HEK293 (cell line): Measurements from ENCODE around the gene TTC13.

ENCODE experiments used
- BCL11A ChIP-seq: fragments of 450-650 bp; formaldehyde crosslinking; IDR thresholded peaks from 2 replicates; pipeline ENCODE4 v1.5.1; 2016; ENCODE audit warnings: low read depth, missing biosample characterization, missing genetic modification characterization
- HOXD13 ChIP-seq: sonication (generic); formaldehyde crosslinking; IDR thresholded peaks from 2 replicates; pipeline ENCODE4 v1.8.0; 2022; ENCODE audit warnings: missing genetic modification reagents, borderline replicate concordance
- KLF10 ChIP-seq: fragments of 450-650 bp; IDR thresholded peaks from 2 replicates; pipeline ENCODE4 v1.5.1; 2018; ENCODE audit warnings: missing biosample characterization, mild to moderate bottlenecking, missing genetic modification characterization
- MEIS1 ChIP-seq: sonication (generic); formaldehyde crosslinking; IDR thresholded peaks from 2 replicates; pipeline ENCODE4 v1.8.1; 2022; ENCODE audit warnings: missing genetic modification reagents, mild to moderate bottlenecking, borderline replicate concordance
- RBAK ChIP-seq: fragments of 450-650 bp; formaldehyde crosslinking; IDR thresholded peaks from 2 replicates; pipeline ENCODE4 v1.5.1; 2016; ENCODE audit warnings: missing biosample characterization, missing genetic modification characterization
- TSHZ1 ChIP-seq: fragments of 450-650 bp; formaldehyde crosslinking; IDR thresholded peaks from 2 replicates; pipeline ENCODE4 v1.5.1; 2016; ENCODE audit warnings: missing biosample characterization, missing genetic modification characterization, borderline replicate concordance
- ZBTB10 ChIP-seq: fragments of 450-650 bp; formaldehyde crosslinking; IDR thresholded peaks from 2 replicates; pipeline ENCODE4 v1.5.1; 2016; ENCODE audit warnings: missing biosample characterization, missing genetic modification characterization
- ZBTB26 ChIP-seq: fragments of 450-650 bp; formaldehyde crosslinking; optimal IDR thresholded peaks from 2 replicates; pipeline ENCODE3; 2016; ENCODE audit warnings: missing biosample characterization, mild to moderate bottlenecking, missing genetic modification characterization
- ZBTB44 ChIP-seq: fragments of 450-650 bp; IDR thresholded peaks from 2 replicates; pipeline ENCODE4 v1.5.1; 2018; ENCODE audit warnings: missing biosample characterization, mild to moderate bottlenecking, missing genetic modification characterization
- ZFP3 ChIP-seq: fragments of 450-650 bp; formaldehyde crosslinking; IDR thresholded peaks from 2 replicates; pipeline ENCODE4 v1.5.1; 2016; ENCODE audit warnings: low read depth, missing biosample characterization, missing genetic modification characterization
- ZIC2 ChIP-seq: fragments of 450-650 bp; formaldehyde crosslinking; IDR thresholded peaks from 2 replicates; pipeline ENCODE4 v1.5.1; 2016; ENCODE audit warnings: missing biosample characterization, missing genetic modification characterization
- ZNF121 ChIP-seq: fragments of 450-650 bp; formaldehyde crosslinking; IDR thresholded peaks from 2 replicates; pipeline ENCODE4 v1.5.1; 2016; ENCODE audit warnings: missing biosample characterization, missing genetic modification characterization
- ZNF155 ChIP-seq: fragments of 450-650 bp; formaldehyde crosslinking; IDR thresholded peaks from 2 replicates; pipeline ENCODE4 v1.5.1; 2016; ENCODE audit warnings: missing biosample characterization, missing genetic modification characterization
- ZNF175 ChIP-seq: fragments of 450-650 bp; formaldehyde crosslinking; IDR thresholded peaks from 2 replicates; pipeline ENCODE4 v1.5.1; 2016; ENCODE audit warnings: missing biosample characterization, missing genetic modification characterization
- ZNF202 ChIP-seq: fragments of 450-650 bp; formaldehyde crosslinking; IDR thresholded peaks from 2 replicates; pipeline ENCODE4 v1.5.1; 2016; ENCODE audit warnings: missing biosample characterization, missing genetic modification characterization, borderline replicate concordance
- ZNF239 ChIP-seq: fragments of 450-650 bp; formaldehyde crosslinking; IDR thresholded peaks from 2 replicates; pipeline ENCODE4 v1.5.1; 2016; ENCODE audit warnings: missing biosample characterization, missing genetic modification characterization
- ZNF404 ChIP-seq: fragments of 450-650 bp; formaldehyde crosslinking; IDR thresholded peaks from 2 replicates; pipeline ENCODE4 v1.5.1; 2017; ENCODE audit warnings: missing biosample characterization, missing genetic modification characterization
- ZNF449 ChIP-seq: fragments of 450-650 bp; formaldehyde crosslinking; IDR thresholded peaks from 2 replicates; pipeline ENCODE4 v1.5.1; 2017; ENCODE audit warnings: missing biosample characterization, mild to moderate bottlenecking, missing genetic modification characterization, moderate library complexity
- ZNF473 ChIP-seq: fragments of 450-650 bp; formaldehyde crosslinking; IDR thresholded peaks from 2 replicates; pipeline ENCODE4 v1.5.1; 2017; ENCODE audit warnings: missing biosample characterization, missing genetic modification characterization
- ZNF513 ChIP-seq: fragments of 450-650 bp; IDR thresholded peaks from 2 replicates; pipeline ENCODE4 v1.5.1; 2018; ENCODE audit warnings: missing biosample characterization, missing genetic modification characterization
- ZNF529 ChIP-seq: fragments of 450-650 bp; formaldehyde crosslinking; IDR thresholded peaks from 2 replicates; pipeline ENCODE4 v1.5.1; 2017; ENCODE audit warnings: missing genetic modification characterization, missing biosample characterization; ENCODE audit not compliant: insufficient replicate concordance
- ZNF626 ChIP-seq: fragments of 450-650 bp; sonication (Bioruptor Pico); formaldehyde crosslinking; IDR thresholded peaks from 2 replicates; pipeline ENCODE4 v1.5.1; 2018; ENCODE audit warnings: missing biosample characterization, missing genetic modification characterization, inconsistent platforms
- ZNF707 ChIP-seq: fragments of 450-650 bp; formaldehyde crosslinking; IDR thresholded peaks from 2 replicates; pipeline ENCODE4 v1.5.1; 2016; ENCODE audit warnings: missing biosample characterization, missing genetic modification characterization
- ZSCAN16 ChIP-seq: fragments of 450-650 bp; formaldehyde crosslinking; IDR thresholded peaks from 2 replicates; pipeline ENCODE4 v1.5.1; 2016; ENCODE audit warnings: missing biosample characterization, missing genetic modification characterization

The TTC13 gene

GRCh38 chr1:230978491-230979388 is at the start of gene TTC13, which contains the start of gene ARV1 (continued):
- 0 out of 2 replicates have a peak, but pooled peaks have one; percentile 39 for TF ChIP-seq TSHZ1
- TF ChIP-seq ZNF239 = no peak
- TF ChIP-seq ZBTB44 (tag by site-specific recombination) = peak; percentile 91
- TF ChIP-seq ZNF404 (tag by site-specific recombination) = no peak
- TF ChIP-seq ZNF202 = no peak
- peak; percentile 88 for TF ChIP-seq BCL11A (tag by site-specific recombination)
- no peak for TF ChIP-seq ZNF155
- peak; percentile 87 for TF ChIP-seq ZBTB10 (tag by site-specific recombination)
- no peak for TF ChIP-seq ZNF707 (tag by site-specific recombination)
- TF ChIP-seq ZFP3 (tag by site-specific recombination) = no peak
- TF ChIP-seq ZNF449 = no peak
- TF ChIP-seq ZSCAN16 (tag by site-specific recombination) = no peak
- TF ChIP-seq ZIC2 (tag by site-specific recombination) = no peak
- no peak for TF ChIP-seq HOXD13
- TF ChIP-seq ZNF121 (tag by site-specific recombination) = no peak; the same call in 1 of the 2 replicates
- 0 out of 2 replicates have a peak, but pooled peaks have one; percentile 61 for TF ChIP-seq KLF10 (tag by site-specific recombination)
- TF ChIP-seq ZBTB26 = peak; percentile 41
- no peak for TF ChIP-seq RBAK (tag by site-specific recombination)
- no peak for TF ChIP-seq ZNF529
- TF ChIP-seq ZNF473 (tag by site-specific recombination) = no peak
- peak; percentile 49; the same call in 1 of the 2 replicates for TF ChIP-seq ZNF626
- TF ChIP-seq MEIS1 (CRISPR knock-in tag) = no peak
- no peak for TF ChIP-seq ZNF513 (tag by site-specific recombination)
- no peak for TF ChIP-seq ZNF175 (tag by site-specific recombination)
